H9 (cell line): Measurements from ENCODE around the gene SNRPD3. TPM values are rescaled to one million over a fixed set of nuclear protein-coding genes. Genes with fewer than 3 reads are reported as not detected.

Experiments used
- DNase-seq: peaks from one replicate; pipeline ENCODE4 v3.0.0-alpha.2; 2017
- H2AFZ ChIP-seq: one replicate; pipeline ENCODE4 v1.6.1; 2013; ENCODE audit warnings: mild to moderate bottlenecking, low read length, control low read depth, moderate library complexity
- H2AK5ac ChIP-seq: 2 replicates; pipeline ENCODE4 v1.6.1; 2013; ENCODE audit warnings: low read length, control low read depth, mixed read lengths; ENCODE audit not compliant: insufficient read length
- H2BK120ac ChIP-seq: one replicate; pipeline ENCODE4 v1.6.1; 2013; ENCODE audit warnings: low read depth, mild to moderate bottlenecking, low read length, control low read depth, inconsistent platforms; ENCODE audit not compliant: poor library complexity, severe bottlenecking
- H2BK12ac ChIP-seq: 2 replicates; pipeline ENCODE4 v1.6.1; 2013; ENCODE audit warnings: low read length, control low read depth, mixed read lengths, low read depth; ENCODE audit not compliant: insufficient read length
- H2BK15ac ChIP-seq: 2 replicates; pipeline ENCODE4 v1.6.1; 2013; ENCODE audit warnings: low read depth, low read length, control low read depth
- H2BK20ac ChIP-seq: one replicate; pipeline ENCODE4 v1.6.1; 2013; ENCODE audit warnings: low read depth, mild to moderate bottlenecking, low read length, control low read depth, inconsistent platforms; ENCODE audit not compliant: poor library complexity, severe bottlenecking
- H2BK5ac ChIP-seq: 2 replicates; pipeline ENCODE4 v1.6.1; 2013; ENCODE audit warnings: low read length, control low read depth, mixed read lengths; ENCODE audit not compliant: insufficient read length
- H3K14ac ChIP-seq: 2 replicates; pipeline ENCODE4 v1.6.1; 2013; ENCODE audit warnings: low read length, control low read depth; ENCODE audit not compliant: insufficient read depth
- H3K18ac ChIP-seq: 2 replicates; pipeline ENCODE4 v1.6.1; 2013; ENCODE audit warnings: low read depth, mild to moderate bottlenecking, mixed read lengths, low read length, control low read depth; ENCODE audit not compliant: insufficient read length
- H3K23ac ChIP-seq: 2 replicates; pipeline ENCODE4 v1.6.1; 2013; ENCODE audit warnings: low read length, control low read depth, mixed read lengths, low read depth; ENCODE audit not compliant: insufficient read length
- H3K23me2 ChIP-seq: 2 replicates; pipeline ENCODE4 v1.6.1; 2013; ENCODE audit warnings: low read depth, mild to moderate bottlenecking, mixed read lengths, low read length, control low read depth; ENCODE audit not compliant: insufficient read length, poor library complexity, severe bottlenecking
- H3K27ac ChIP-seq: 2 replicates; pipeline ENCODE4 v1.5.1; 2013; ENCODE audit warnings: low read length, control low read depth, mixed read lengths, low read depth; ENCODE audit not compliant: insufficient read length
- H3K27me3 ChIP-seq: 2 replicates; pipeline ENCODE4 v1.6.1; 2013; ENCODE audit warnings: low read length, control low read depth, inconsistent platforms; ENCODE audit not compliant: insufficient read depth
- H3K4ac ChIP-seq: 2 replicates; pipeline ENCODE4 v1.6.1; 2013; ENCODE audit warnings: low read depth, mild to moderate bottlenecking, control low read depth, inconsistent platforms, low read length, moderate library complexity
- H3K4me1 ChIP-seq: 2 replicates; pipeline ENCODE4 v1.6.1; 2013; ENCODE audit warnings: low read length, control low read depth, inconsistent platforms; ENCODE audit not compliant: insufficient read depth
- H3K4me2 ChIP-seq: 2 replicates; pipeline ENCODE4 v1.6.1; 2013; ENCODE audit warnings: low read length, control low read depth, mixed read lengths; ENCODE audit not compliant: insufficient read length, insufficient read depth
- H3K56ac ChIP-seq: 2 replicates; pipeline ENCODE4 v1.6.1; 2013; ENCODE audit warnings: low read depth, mild to moderate bottlenecking, mixed read lengths, low read length, control low read depth; ENCODE audit not compliant: insufficient read length
- H3K79me1 ChIP-seq: 2 replicates; pipeline ENCODE4 v1.6.1; 2013; ENCODE audit warnings: low read depth, mild to moderate bottlenecking, moderate library complexity, low read length, control low read depth, inconsistent platforms; ENCODE audit not compliant: insufficient read depth, poor library complexity, severe bottlenecking
- H3K79me2 ChIP-seq: 2 replicates; pipeline ENCODE4 v1.6.1; 2013; ENCODE audit warnings: low read length, control low read depth, inconsistent platforms; ENCODE audit not compliant: insufficient read depth
- H3K9ac ChIP-seq: 2 replicates; pipeline ENCODE4 v1.6.1; 2013; ENCODE audit warnings: low read length, control low read depth, mixed read lengths; ENCODE audit not compliant: insufficient read length; ENCODE audit errors: extremely low read depth
- H3K9me3 ChIP-seq: one replicate; pipeline ENCODE4 v1.6.1; 2013; ENCODE audit warnings: low read depth, low read length, inconsistent platforms; ENCODE audit not compliant: control insufficient read depth
- H3T11ph ChIP-seq: one replicate; pipeline ENCODE4 v1.6.1; 2013; ENCODE audit warnings: mild to moderate bottlenecking, low read length, control low read depth, inconsistent platforms
- H4K20me1 ChIP-seq: one replicate; pipeline ENCODE4 v1.6.1; 2013; ENCODE audit not compliant: control insufficient read depth, insufficient read length, insufficient read depth
- H4K5ac ChIP-seq: 2 replicates; pipeline ENCODE4 v1.6.1; 2013; ENCODE audit warnings: low read depth, mild to moderate bottlenecking, mixed read lengths, low read length, control low read depth; ENCODE audit not compliant: insufficient read length
- H4K8ac ChIP-seq: replicated peaks from 2 replicates; pipeline ENCODE4 v1.6.1; 2013; ENCODE audit warnings: low read length, control low read depth, mixed read lengths, low read depth; ENCODE audit not compliant: insufficient read length
- H4K91ac ChIP-seq: 2 replicates; pipeline ENCODE4 v1.6.1; 2013; ENCODE audit warnings: low read depth, mild to moderate bottlenecking, moderate library complexity, mixed read lengths, low read length, control low read depth; ENCODE audit not compliant: insufficient read length
- H3K27ac Mint-ChIP-seq, 3 experiments: 2 replicates in 2 of 3; 3 replicates in 1 of 3; pipeline ENCODE4 v1.8.0; 2020 to 2021; ENCODE audit warnings: mixed read lengths in 3 of 3, mild to moderate bottlenecking in 1 of 3, moderate library complexity in 1 of 3
- H3K27me3 Mint-ChIP-seq: 2 replicates; pipeline ENCODE4 v1.8.0; 2021; ENCODE audit warnings: low read depth, mild to moderate bottlenecking, moderate library complexity, mixed read lengths
- H3K36me3 Mint-ChIP-seq, 3 experiments: 2 replicates in 2 of 3; 3 replicates in 1 of 3; pipeline ENCODE4 v1.8.0; 2020 to 2021; ENCODE audit warnings: low read depth in 3 of 3, mixed read lengths in 3 of 3; ENCODE audit not compliant: insufficient read depth in 1 of 3
- H3K4me1 Mint-ChIP-seq, 2 experiments: 2 replicates each; pipeline ENCODE4 v1.8.0; 2020; ENCODE audit warnings: mixed read lengths in 2 of 2
- H3K4me3 Mint-ChIP-seq, 2 experiments: 2 replicates in 1 of 2; 3 replicates in 1 of 2; pipeline ENCODE4 v1.8.0; 2020 to 2021; ENCODE audit warnings: mild to moderate bottlenecking in 2 of 2, mixed read lengths in 2 of 2, moderate library complexity in 1 of 2
- H3K9me3 Mint-ChIP-seq, 2 experiments: 2 replicates in 1 of 2; 3 replicates in 1 of 2; pipeline ENCODE4 v1.8.0; 2020; ENCODE audit warnings: mild to moderate bottlenecking in 2 of 2, mixed read lengths in 2 of 2, moderate library complexity in 1 of 2
- CTCF ChIP-seq: fragments of 200-600 bp; sonication (generic); conservative IDR thresholded peaks from 3 replicates; pipeline ENCODE4 v1.8.0; 2021; ENCODE audit warnings: antibody characterized with exemption, mild to moderate bottlenecking
- WGBS: extraction: QIAGEN DNeasy Blood & Tissue Kit; methylation state at CpG from one replicate; pipeline ENCODE4 v1.1.7; 2013; ENCODE audit warnings: missing lambda C conversion rate, low lambda C conversion rate, mixed read lengths; ENCODE audit not compliant: insufficient read length; ENCODE audit errors: extremely low coverage; 5-methylcytosine and 5-hydroxymethylcytosine counted together
- total RNA-seq: library from RNA; stranded (reverse); gene quantifications from 2 replicates; pipeline ENCODE4 v1.2.1, GENCODE V29; 2021

Gene SNRPD3
- total RNA-seq, 1 experiment from 2014 or later = 212 TPM

GRCh38 chr22:24543185-24543601, 12.6 kb upstream of the SNRPD3 start:
- Mint-ChIP-seq H3K4me3 (no peak overlapping the region), H3K27me3 (no peaks in the 10 kb centered on the region), H3K9me3 (no peaks in the 10 kb centered on the region), H3K4me1 (no peaks in the 10 kb centered on the region), H3K36me3 (peaks cover 16 to 75% (median 67%) of the 10 kb centered on the region in 3 experiments; a peak in 6 of 7 replicates), H3K27ac (no peak overlapping the region)
- no peaks in the 10 kb centered on the region for H3K27me3 ChIP-seq
- no peak for TF ChIP-seq CTCF
- H3K23me2 ChIP-seq = no peaks in the 10 kb centered on the region
- no peaks in the 10 kb centered on the region for H3K9me3 ChIP-seq
- H3K23ac ChIP-seq = no peak overlapping the region
- no peaks in the 10 kb centered on the region for H3K79me1 ChIP-seq
- no peak overlapping the region for H2AK5ac ChIP-seq
- H2BK20ac ChIP-seq = no peak overlapping the region
- H3K79me2 ChIP-seq = no peaks in the 10 kb centered on the region
- no peak overlapping the region for H3K18ac ChIP-seq
- no peak overlapping the region for H3K56ac ChIP-seq
- H3T11ph ChIP-seq = no peak overlapping the region
- no peak overlapping the region for H3K4ac ChIP-seq
- H2BK120ac ChIP-seq = no peak overlapping the region
- DNase-seq = no peak
- H3K9ac ChIP-seq = no peak overlapping the region
- no peak overlapping the region for H3K14ac ChIP-seq
- no peak overlapping the region for H2BK12ac ChIP-seq
- no peaks in the 10 kb centered on the region for H3K4me1 ChIP-seq
- no peak overlapping the region for H2BK15ac ChIP-seq
- H3K4me2 ChIP-seq = no peak overlapping the region
- H4K20me1 ChIP-seq = no peaks in the 10 kb centered on the region
- H4K91ac ChIP-seq = no peak overlapping the region
- no peak overlapping the region for H2BK5ac ChIP-seq
- no peak overlapping the region for H2AFZ ChIP-seq
- no peak overlapping the region for H3K27ac ChIP-seq
- no peak overlapping the region for H4K5ac ChIP-seq
- no CpG with 5 or more reads among the region's 7 CpGs for WGBS
- H4K8ac ChIP-seq = no peak overlapping the region
